Esophagus muscularis mucosa (tissue), 4 donors: ENCODE data around the gene CCDC92B. TPM values are rescaled to one million over a fixed set of nuclear protein-coding genes. Genes with fewer than 3 reads are reported as not detected.
A peak's percentile ranks its signal among the peaks of the same experiment; 100 is the strongest.

Source experiments
- DNase-seq: peaks from one replicate; pipeline ENCODE4 v3.0.0-alpha.2; 2017; ENCODE audit errors: extremely low spot score
- H3K27ac ChIP-seq, 4 donors: fragments of 200-600 bp; sonication (generic); replicated peaks in 1 of 4; 1 replicate in 3 of 4; 2 replicates in 1 of 4; pipeline ENCODE4 v1.5.1; 2016 to 2019; ENCODE audit warnings: mild to moderate bottlenecking in 1 of 4
- H3K27me3 ChIP-seq, 4 donors: fragments of 200-600 bp; sonication (generic); one replicate each; pipeline versions ENCODE4 v1.5.1 to v1.6.0; 2016 to 2019
- H3K36me3 ChIP-seq, 4 donors: fragments of 200-600 bp; sonication (generic); one replicate each; pipeline ENCODE4 v1.5.1; 2016 to 2019
- H3K4me1 ChIP-seq, 4 donors: fragments of 200-600 bp; sonication (generic); one replicate each; pipeline ENCODE4 v1.5.1; 2016 to 2019
- H3K4me3 ChIP-seq, 4 donors: fragments of 200-600 bp; sonication (generic); 1 replicate in 2 of 4; 2 replicates in 2 of 4; pipeline ENCODE4 v1.5.1; 2016 to 2019; ENCODE audit warnings: mild to moderate bottlenecking in 4 of 4, moderate library complexity in 1 of 4
- H3K9me3 ChIP-seq, 4 donors: fragments of 200-600 bp; sonication (generic); 1 replicate in 3 of 4; 2 replicates in 1 of 4; pipeline ENCODE4 v1.5.1; 2016 to 2019
- CTCF ChIP-seq, 3 experiments: fragments of 200-600 bp in 2 of 3; fragments of 450-650 bp in 1 of 3; sonication (generic) in 2 of 3; IDR thresholded peaks; one replicate each; pipeline ENCODE4 v1.5.1; 2017 to 2019; ENCODE audit warnings: antibody characterized with exemption in 3 of 3, mild to moderate bottlenecking in 2 of 3, moderate library complexity in 1 of 3
- EP300 ChIP-seq: sonication (generic); formaldehyde crosslinking; IDR thresholded peaks from one replicate; pipeline ENCODE4 v1.6.1; 2017; ENCODE audit warnings: antibody characterized with exemption
- POLR2A ChIP-seq: fragments of 450-650 bp; IDR thresholded peaks from one replicate; pipeline ENCODE4 v1.6.1; 2017; ENCODE audit warnings: antibody characterized with exemption, moderate library complexity, mild to moderate bottlenecking, low read depth
- POLR2AphosphoS5 ChIP-seq, 2 donors: sonication (generic); formaldehyde crosslinking; IDR thresholded peaks; one replicate each; pipeline ENCODE4 v1.6.1; 2017; ENCODE audit warnings: antibody characterized with exemption in 2 of 2
- WGBS: methylation state at CpG from one replicate; pipeline ENCODE4 v1.1.5; 2018; 5-methylcytosine and 5-hydroxymethylcytosine counted together
- intact Hi-C: fragments of 100-400 bp; cut with DNase I; formaldehyde crosslinking; loops from one replicate; pipeline ENCODE4 v1.15.1; 2023
- total RNA-seq, 4 donors: library from RNA; depleted of rRNA; stranded (reverse); fragments of >200 nt; gene quantifications; one replicate each; pipeline versions ENCODE4 v1.1.0 to v1.2.1, GENCODE V29; 2016

CCDC92B gene
- total RNA-seq, result under 1 TPM in 2 of 4 donors, not detected in 2; 0.13 to 0.42 TPM

- Histone ChIP-seq H3K36me3 (no peaks in the 10 kb centered on the region), H3K4me3 (peak within 1 kb of the TSS; percentile 22 to 33 (median 26)), H3K27ac (no peak within 1 kb of the TSS), H3K27me3 (peaks cover 0 to 81% (median 22%) of the 10 kb centered on the region in 4 donors), H3K4me1 (peaks cover 0 to 14% (median 13%) of the 10 kb centered on the region in 4 donors), H3K9me3 (no peaks in the 10 kb centered on the region)
- TF ChIP-seq CTCF (IDR thresholded peaks at IDR 0.05) (no peak), EP300 (no peak), POLR2A (no peak), POLR2AphosphoS5 (IDR thresholded peaks at IDR 0.05) (no peak)
- intact Hi-C loops, result no loop called here
- WGBS, result 6% methylated on average over 12 of the region's 76 CpGs
- DNase-seq, result no peak
These were observed at the start of gene CCDC92B for GRCh38 chr17:2749058-2749783. Gene CCDC92B (minus strand): TSS chr17:2749652. CDS start chr17:2735145, 14,507 bp downstream.

- no peak for DNase-seq
- no peak overlapping the region for H3K4me3 ChIP-seq
- no peaks in the 10 kb centered on the region for H3K9me3 ChIP-seq
- peaks cover 0 to 56% (median 0%) of the 10 kb centered on the region in 4 donors for H3K27me3 ChIP-seq
- no peaks in the 10 kb centered on the region for H3K36me3 ChIP-seq
- intact Hi-C loops, result no loop called here
- 37% methylated on average over 10 of the region's 11 CpGs for WGBS
- H3K4me1 ChIP-seq, result no peaks in the 10 kb centered on the region
- H3K27ac ChIP-seq, result no peak overlapping the region
- TF ChIP-seq EP300 (no peak), POLR2AphosphoS5 (IDR thresholded peaks at IDR 0.05) (no peak), CTCF (IDR thresholded peaks at IDR 0.05) (no peak), POLR2A (no peak)
These were observed 49.2 kb upstream of the CCDC92B start for GRCh38 chr17:2798678-2799077.

- peaks cover 0 to 56% (median 0%) of the 10 kb centered on the region in 4 donors for H3K27me3 ChIP-seq
- 70% methylated on average over 2 of the region's 11 CpGs for WGBS
- intact Hi-C loops, result no loop called here
These were observed 48.7 kb upstream of the CCDC92B start for GRCh38 chr17:2798188-2798587.

GRCh38 chr17:2797637-2798036 lies 48.2 kb upstream of the CCDC92B start:
- no peak for DNase-seq
- Histone ChIP-seq H3K4me3 (no peak overlapping the region), H3K27ac (no peak overlapping the region), H3K36me3 (no peaks in the 10 kb centered on the region), H3K9me3 (no peaks in the 10 kb centered on the region), H3K4me1 (no peaks in the 10 kb centered on the region), H3K27me3 (peaks cover 0 to 59% (median 0%) of the 10 kb centered on the region in 4 donors)
- 83% methylated on average over 8 of the region's 11 CpGs for WGBS
- TF ChIP-seq POLR2AphosphoS5 (IDR thresholded peaks at IDR 0.05) (no peak), CTCF (IDR thresholded peaks at IDR 0.05) (no peak), POLR2A (no peak), EP300 (no peak)
- intact Hi-C loops, result no loop called here

More at GRCh38 chr17:2798188-2798587, 48.7 kb upstream of the CCDC92B start:
- no peaks in the 10 kb centered on the region for H3K36me3 ChIP-seq
- H3K9me3 ChIP-seq, result no peaks in the 10 kb centered on the region
- no peaks in the 10 kb centered on the region for H3K4me1 ChIP-seq
- no peak for DNase-seq
- no peak overlapping the region for H3K4me3 ChIP-seq
- TF ChIP-seq CTCF (IDR thresholded peaks at IDR 0.05) (no peak), POLR2A (no peak), POLR2AphosphoS5 (IDR thresholded peaks at IDR 0.05) (no peak), EP300 (no peak)
- H3K27ac ChIP-seq, result no peak overlapping the region
